Right cardiac atrium (tissue), 5 donors: ENCODE results near the gene CEMIP2. TPM values are rescaled to one million over a fixed set of nuclear protein-coding genes. Genes with fewer than 3 reads are reported as not detected.
"Not testable (repeated sequence)": the region's sequence is repeated elsewhere in the genome, so short reads cannot be mapped to it uniquely, and the experiment has no call there.

Experiments
- ATAC-seq, 2 donors: fragments of 200-7000 bp; cut with Tn5 transposase; one replicate each; pipeline versions ENCODE4 v1.8.0 to v1.9.1; 2020; ENCODE audit warnings: moderate library complexity in 2 of 2, mild to moderate bottlenecking in 1 of 2
- DNase-seq, 3 donors: peaks; one replicate each; pipeline ENCODE4 v3.0.0-alpha.2; 2020
- H3K27ac ChIP-seq: one replicate; pipeline ENCODE4 v1.5.1; 2013; ENCODE audit warnings: mild to moderate bottlenecking, low read length, control low read depth, moderate library complexity
- H3K27me3 ChIP-seq: one replicate; pipeline ENCODE4 v1.6.1; 2013; ENCODE audit not compliant: control insufficient read depth, insufficient read depth
- H3K4me1 ChIP-seq: one replicate; pipeline ENCODE4 v1.6.1; 2013; ENCODE audit warnings: low read length; ENCODE audit not compliant: control insufficient read depth, insufficient read depth
- H3K4me3 ChIP-seq: one replicate; pipeline ENCODE4 v1.5.1; 2013; ENCODE audit warnings: low read length, control low read depth
- H3K9me3 ChIP-seq: one replicate; pipeline ENCODE4 v1.6.1; 2013; ENCODE audit warnings: low read length; ENCODE audit not compliant: control insufficient read depth
- WGBS: extraction: QIAGEN DNeasy Blood & Tissue Kit; methylation state at CpG from one replicate; pipeline ENCODE4 v1.1.7; 2013; 5-methylcytosine and 5-hydroxymethylcytosine counted together
- intact Hi-C, 4 donors: fragments of 100-400 bp; cut with DNase I; formaldehyde crosslinking; loops; one replicate each; pipeline versions ENCODE4 v1.11.0 to v1.14.0; 2022 to 2023
- long read RNA-seq, 4 donors: library from polyadenylated mRNA; unstranded; transcript quantifications; one replicate each; pipeline ENCODE4 v2.0.0, GENCODE V29; 2020 to 2021
- polyA plus RNA-seq: library from polyadenylated mRNA; stranded (reverse); fragments of 200-250 nt; gene quantifications from one replicate; pipeline ENCODE4 v1.2.3, GENCODE V29; 2013
- total RNA-seq, 4 donors: library from RNA; stranded (reverse); fragmentation: NEBNext Ultra II Directional; extraction: Animal tissue kit (Norgen Biotek cat#: 25700); gene quantifications; one replicate each; pipeline ENCODE4 v1.2.1, GENCODE V29; 2021
- donor health status: healthy with polysubstance abuse.
- donor health status: DM: no; HTN: yes; CAD: no.
- donor health status: DM: no; HTN: no; CAD: no.
- donor health status: DM: no; HTN: yes; CAD: no; lungs with severe emphysema.
- donor health status: DM: yes; HTN: yes; CAD: no.

The CEMIP2 gene, protein sequence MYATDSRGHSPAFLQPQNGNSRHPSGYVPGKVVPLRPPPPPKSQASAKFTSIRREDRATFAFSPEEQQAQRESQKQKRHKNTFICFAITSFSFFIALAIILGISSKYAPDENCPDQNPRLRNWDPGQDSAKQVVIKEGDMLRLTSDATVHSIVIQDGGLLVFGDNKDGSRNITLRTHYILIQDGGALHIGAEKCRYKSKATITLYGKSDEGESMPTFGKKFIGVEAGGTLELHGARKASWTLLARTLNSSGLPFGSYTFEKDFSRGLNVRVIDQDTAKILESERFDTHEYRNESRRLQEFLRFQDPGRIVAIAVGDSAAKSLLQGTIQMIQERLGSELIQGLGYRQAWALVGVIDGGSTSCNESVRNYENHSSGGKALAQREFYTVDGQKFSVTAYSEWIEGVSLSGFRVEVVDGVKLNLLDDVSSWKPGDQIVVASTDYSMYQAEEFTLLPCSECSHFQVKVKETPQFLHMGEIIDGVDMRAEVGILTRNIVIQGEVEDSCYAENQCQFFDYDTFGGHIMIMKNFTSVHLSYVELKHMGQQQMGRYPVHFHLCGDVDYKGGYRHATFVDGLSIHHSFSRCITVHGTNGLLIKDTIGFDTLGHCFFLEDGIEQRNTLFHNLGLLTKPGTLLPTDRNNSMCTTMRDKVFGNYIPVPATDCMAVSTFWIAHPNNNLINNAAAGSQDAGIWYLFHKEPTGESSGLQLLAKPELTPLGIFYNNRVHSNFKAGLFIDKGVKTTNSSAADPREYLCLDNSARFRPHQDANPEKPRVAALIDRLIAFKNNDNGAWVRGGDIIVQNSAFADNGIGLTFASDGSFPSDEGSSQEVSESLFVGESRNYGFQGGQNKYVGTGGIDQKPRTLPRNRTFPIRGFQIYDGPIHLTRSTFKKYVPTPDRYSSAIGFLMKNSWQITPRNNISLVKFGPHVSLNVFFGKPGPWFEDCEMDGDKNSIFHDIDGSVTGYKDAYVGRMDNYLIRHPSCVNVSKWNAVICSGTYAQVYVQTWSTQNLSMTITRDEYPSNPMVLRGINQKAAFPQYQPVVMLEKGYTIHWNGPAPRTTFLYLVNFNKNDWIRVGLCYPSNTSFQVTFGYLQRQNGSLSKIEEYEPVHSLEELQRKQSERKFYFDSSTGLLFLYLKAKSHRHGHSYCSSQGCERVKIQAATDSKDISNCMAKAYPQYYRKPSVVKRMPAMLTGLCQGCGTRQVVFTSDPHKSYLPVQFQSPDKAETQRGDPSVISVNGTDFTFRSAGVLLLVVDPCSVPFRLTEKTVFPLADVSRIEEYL (N-terminal part only)
- total RNA-seq, result 10 to 100 TPM; 26.4 to 66.9 (median 42.4) TPM
- polyA plus RNA-seq, result 12.1 TPM
- long read RNA-seq, donor 1, full-length matches to known transcripts, result 2 of 22 reads
- long read RNA-seq, donor 1, partial matches to known transcripts, result 5 of 22 reads
- long read RNA-seq, donor 1, other reads (novel, unspliced or antisense), result 15 of 22 reads
- long read RNA-seq, donor 2, full-length matches to known transcripts, result 4 of 6 reads
- long read RNA-seq, donor 2, partial matches to known transcripts, result 1 of 6 reads
- long read RNA-seq, donor 2, other reads (novel, unspliced or antisense), result 1 of 6 reads
- long read RNA-seq, donor 3, full-length matches to known transcripts, result 23 of 54 reads
- long read RNA-seq, donor 3, partial matches to known transcripts, result 11 of 54 reads
- long read RNA-seq, donor 3, other reads (novel, unspliced or antisense), result 20 of 54 reads
- long read RNA-seq, donor 4, partial matches to known transcripts, result 1 of 2 reads
- long read RNA-seq, donor 4, other reads (novel, unspliced or antisense), result 1 of 2 reads

DNA sequence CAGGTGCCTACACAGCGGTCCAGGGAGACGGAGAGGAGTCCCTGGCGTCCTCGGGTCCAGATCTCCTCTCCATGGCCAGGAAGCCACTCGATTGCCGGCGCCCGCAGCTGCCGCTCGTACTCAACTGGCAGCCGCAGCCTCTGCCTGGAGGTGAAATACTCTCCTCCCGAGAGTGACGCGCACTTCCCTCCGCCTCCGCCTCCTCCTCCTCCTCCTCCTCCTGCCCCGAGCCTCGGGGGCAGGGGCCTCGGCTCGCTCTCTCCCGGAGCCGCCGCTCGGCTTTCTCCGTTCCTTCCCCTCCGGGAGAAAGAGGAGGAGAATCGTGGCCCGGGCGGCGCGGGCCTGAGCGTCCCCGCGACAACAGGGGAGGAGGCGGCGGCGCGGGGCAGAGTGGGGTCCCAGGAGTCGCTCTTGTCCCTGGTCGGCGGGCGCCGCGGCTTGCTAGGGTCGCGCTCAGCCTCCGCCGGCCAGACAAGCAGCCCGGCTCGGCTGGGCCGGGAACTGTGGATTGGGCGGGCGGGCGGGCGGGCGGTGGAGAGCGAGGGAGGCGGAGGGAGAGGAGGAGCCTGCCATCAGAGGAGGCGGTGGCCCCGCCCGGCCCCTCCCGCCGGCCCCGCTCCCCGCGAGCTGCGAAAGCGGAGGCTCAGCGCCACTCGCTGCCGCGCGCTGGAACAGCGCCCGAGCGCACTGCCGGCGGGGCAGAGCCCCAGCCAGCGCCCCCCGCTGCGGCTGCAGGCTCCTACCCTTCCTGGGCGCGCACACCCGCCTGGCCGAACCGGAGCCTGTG is at the start of gene CEMIP2:
Gene CEMIP2, minus strand, starts transcription at position 126 of the 787 bp plus-strand sequence. CDS start 18,140 bp downstream, outside the sequence.
- under 1% methylated on average over 81 of the region's 86 CpGs for WGBS
- Histone ChIP-seq H3K4me1 (peaks cover 4% of the 10 kb centered on the region), H3K4me3 (peak within 1 kb of the TSS; percentile 80), H3K9me3 (no peaks in the 10 kb centered on the region), H3K27me3 (no peaks in the 10 kb centered on the region), H3K27ac (peak within 1 kb of the TSS; percentile 94)
- intact Hi-C loops, result loop anchor here in 3 of 4 donors (10.0 kb wide), 2 partner anchors 54 to 164 kb away; no protein-coding TSS in a partner anchor
- ATAC-seq, result peak; percentile 91 to 94
- DNase-seq, result peak; percentile 91 to 97 (median 96)

- no peaks in the 10 kb centered on the region for H3K9me3 ChIP-seq
- intact Hi-C loops, result loop anchor here in 2 of 4 donors (5.0 to 10.0 kb wide), 2 partner anchors 212 to 530 kb away; no protein-coding TSS in a partner anchor
- no peak overlapping the region for H3K27ac ChIP-seq
- ATAC-seq (no peak), DNase-seq (no peak)
- no peaks in the 10 kb centered on the region for H3K27me3 ChIP-seq
- H3K4me3 ChIP-seq, result no peak overlapping the region
- 48% methylated on average over 9 of the region's 9 CpGs for WGBS
- H3K4me1 ChIP-seq, result peaks cover 2% of the 10 kb centered on the region
Observed at GRCh38 chr9:71816916-71817451, 48.7 kb upstream of the CEMIP2 start.

DNA sequence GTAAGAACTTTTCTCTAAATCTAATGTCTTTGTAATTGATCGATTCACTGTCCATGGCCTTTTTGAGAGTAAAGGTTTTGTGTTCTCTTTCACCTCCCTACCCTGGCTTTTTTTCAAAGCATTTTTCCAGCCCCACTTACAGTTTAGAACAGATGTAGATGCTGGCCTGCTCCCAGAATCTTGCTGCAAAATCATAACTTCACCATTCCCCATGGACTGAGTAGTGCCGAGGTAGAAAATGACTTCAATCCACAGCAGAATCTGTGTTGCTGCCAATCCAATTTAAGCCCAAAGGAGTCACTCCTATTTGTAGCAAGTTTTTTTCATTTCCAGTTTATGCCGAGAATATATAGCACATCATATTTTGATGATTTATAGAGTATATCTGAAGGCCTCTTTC is 46.5 kb upstream of the CEMIP2 start:
- ATAC-seq (no peak), DNase-seq (peak in 1 of 3 donors; percentile 35)
- no peaks in the 10 kb centered on the region for H3K9me3 ChIP-seq
- WGBS, result 67% methylated on average over 3 of the region's 3 CpGs
- H3K27ac ChIP-seq, result no peak overlapping the region
- H3K4me1 ChIP-seq, result peaks cover 2% of the 10 kb centered on the region
- no peak overlapping the region for H3K4me3 ChIP-seq
- H3K27me3 ChIP-seq, result no peaks in the 10 kb centered on the region
- intact Hi-C loops, result loop anchor here in 2 of 4 donors (5.0 to 10.0 kb wide), 3 partner anchors 210 to 528 kb away; no protein-coding TSS in a partner anchor

GRCh38 chr9:71814226-71814625 is 45.9 kb upstream of the CEMIP2 start:
- DNase-seq (peak in 1 of 3 donors; percentile 38), ATAC-seq (peak in 1 of 2 donors; percentile 60)
- Histone ChIP-seq H3K4me1 (peaks cover 2% of the 10 kb centered on the region), H3K27ac (no peak overlapping the region), H3K4me3 (no peak overlapping the region), H3K9me3 (no peaks in the 10 kb centered on the region), H3K27me3 (no peaks in the 10 kb centered on the region)
- 63% methylated on average over 3 of the region's 3 CpGs for WGBS
- intact Hi-C loops, result loop anchor here in 1 of 4 donors (5.0 to 10.0 kb wide), 2 partner anchors 209 to 213 kb away; no protein-coding TSS in a partner anchor

DNA sequence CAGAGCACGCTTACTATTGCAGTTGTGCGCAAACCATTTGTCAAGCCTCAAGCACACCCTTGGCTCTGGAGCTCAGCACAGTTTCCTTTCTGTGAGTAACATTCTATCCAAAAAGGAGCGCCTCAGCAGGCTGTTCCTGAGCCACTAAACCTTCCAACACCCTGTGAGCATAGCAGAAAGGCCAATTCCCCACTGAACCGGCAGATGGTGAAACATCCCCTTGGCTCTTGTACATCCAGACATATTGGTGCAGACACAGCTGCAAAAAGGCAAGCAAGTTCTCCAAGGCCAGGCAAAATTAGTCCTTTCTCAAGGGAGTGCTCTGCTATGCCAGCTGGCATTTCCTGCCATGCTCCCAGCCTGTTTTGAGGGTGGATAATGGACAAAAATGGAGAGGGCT is 44.1 kb upstream of the CEMIP2 start:
- WGBS, result 72% methylated on average over 4 of the region's 4 CpGs
- ATAC-seq (peak; percentile 86 to 92), DNase-seq (peak; percentile 57 to 62 (median 62))
- Histone ChIP-seq H3K4me3 (no peak overlapping the region), H3K9me3 (no peaks in the 10 kb centered on the region), H3K27ac (no peak overlapping the region), H3K27me3 (no peaks in the 10 kb centered on the region), H3K4me1 (peaks cover 2% of the 10 kb centered on the region)
- intact Hi-C loops, result loop anchor here in 1 of 4 donors (5.0 to 10.0 kb wide), 2 partner anchors 208 to 215 kb away; no protein-coding TSS in a partner anchor

GRCh38 chr9:71808068-71808467 is 39.8 kb upstream of the CEMIP2 start:
- WGBS, result 83% methylated on average over 2 of the region's 2 CpGs

DNA sequence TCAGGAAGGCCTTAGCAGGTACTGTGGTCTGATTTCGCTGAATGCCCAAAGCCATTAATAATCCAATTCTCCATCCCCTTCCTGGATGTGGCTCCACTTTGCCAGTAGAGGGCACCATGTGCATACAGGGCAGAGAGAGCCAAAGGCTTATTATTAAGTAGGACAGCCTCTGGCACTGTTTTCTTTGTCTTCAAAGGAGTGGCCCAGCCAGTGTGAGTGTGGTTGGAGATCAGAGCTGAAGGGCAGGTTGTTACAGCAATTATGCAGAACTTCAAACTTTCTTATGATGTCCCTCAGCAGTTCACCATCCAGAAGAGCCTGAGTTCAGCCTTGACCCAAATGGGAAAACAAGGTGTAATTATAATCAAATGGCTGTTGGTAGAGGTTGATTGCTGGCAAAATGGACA is 38.6 kb upstream of the CEMIP2 start:
- ATAC-seq (peak; percentile 94), DNase-seq (peak; percentile 55 to 78 (median 60))
- Histone ChIP-seq H3K27ac (no peak overlapping the region), H3K4me3 (no peak overlapping the region), H3K4me1 (no peaks in the 10 kb centered on the region), H3K9me3 (no peaks in the 10 kb centered on the region), H3K27me3 (no peaks in the 10 kb centered on the region)
- intact Hi-C loops, result loop anchor here in 3 of 4 donors (2.0 to 10.0 kb wide), 3 partner anchors 218 to 220 kb away; no protein-coding TSS in a partner anchor
- 14% methylated on average over 1 of the region's 1 CpG for WGBS

More at GRCh38 chr9:71808068-71808467, 39.8 kb upstream of the CEMIP2 start:
- H3K27me3 ChIP-seq, result no peaks in the 10 kb centered on the region
- no peak overlapping the region for H3K4me3 ChIP-seq
- H3K9me3 ChIP-seq, result no peaks in the 10 kb centered on the region
- no peak overlapping the region for H3K27ac ChIP-seq
- no peaks in the 10 kb centered on the region for H3K4me1 ChIP-seq
- ATAC-seq (no peak), DNase-seq (no peak)
- intact Hi-C loops, result loop anchor here in 2 of 4 donors (5.0 to 10.0 kb wide), 2 partner anchors 217 to 219 kb away; no protein-coding TSS in a partner anchor

- H3K4me3 ChIP-seq, H3K4me1 ChIP-seq, H3K27me3 ChIP-seq, H3K9me3 ChIP-seq, H3K27ac ChIP-seq, DNase-seq, ATAC-seq: not testable (repeated sequence)
- WGBS, result 80% methylated on average over 1 of the region's 1 CpG
- intact Hi-C loops, result loop anchor here in 2 of 4 donors (5.0 to 10.0 kb wide), 2 partner anchors 220 to 222 kb away; no protein-coding TSS in a partner anchor
Observed at GRCh38 chr9:71805096-71805495, 36.8 kb upstream of the CEMIP2 start.
